SK-N-SH (cell line): Measurements from ENCODE around the gene CCN5. TPM values are rescaled to one million over a fixed set of nuclear protein-coding genes. Genes with fewer than 3 reads are reported as not detected.

Source experiments
- polyA plus RNA-seq, 3 experiments: library from polyadenylated mRNA; depleted of rRNA; stranded (reverse); fragments of >200 nt; gene quantifications; 2 replicates each; pipeline ENCODE4 v1.2.3, GENCODE V29; 2012

CCN5 gene
- polyA plus RNA-seq, 1 of the 3 experiments (the other 2 are of a cell fraction): 0.05 TPM

Other genes starting within 250 kb of the CCN5 start
- 4.9 and 5.7 TPM in 2 replicates for gene TTPAL, start 239.5 kb upstream of the CCN5 start, polyA plus RNA-seq (2012; rRNA removed)
- gene SERINC3, start 193.3 kb upstream of the CCN5 start, polyA plus RNA-seq (2012; rRNA removed): 105 and 173 TPM in 2 replicates
- 63.9 and 92.9 TPM in 2 replicates for gene PKIG, start 132.8 kb upstream of the CCN5 start, polyA plus RNA-seq (2012; rRNA removed)
- gene ADA, start 63.7 kb upstream of the CCN5 start, polyA plus RNA-seq (2012; rRNA removed): 25.7 and 28.3 TPM in 2 replicates
- 0.02 and 0.10 TPM in 2 replicates for gene KCNK15, start 30.5 kb downstream of the CCN5 start, polyA plus RNA-seq (2012; rRNA removed)
- 0.13 and 0.44 TPM in 2 replicates for gene RIMS4, start 95.2 kb downstream of the CCN5 start, polyA plus RNA-seq (2012; rRNA removed)
- 84.3 and 94.3 TPM in 2 replicates for gene YWHAB, start 170.3 kb downstream of the CCN5 start, polyA plus RNA-seq (2012; rRNA removed)
- gene PABPC1L, start 194.7 kb downstream of the CCN5 start, polyA plus RNA-seq (2012; rRNA removed): 205 and 251 TPM in 2 replicates
- gene TOMM34, start 245.0 kb downstream of the CCN5 start, polyA plus RNA-seq (2012; rRNA removed): 40.5 and 51.4 TPM in 2 replicates